Breast epithelium (tissue), 3 donors: ENCODE results near the gene APCS.

Source experiments
- POLR2A ChIP-seq: fragments of 450-650 bp; IDR thresholded peaks from one replicate; pipeline ENCODE4 v1.6.1; 2016; ENCODE audit warnings: antibody characterized with exemption, mild to moderate bottlenecking, moderate library complexity
- TF ChIP-seq, protein P1 (sequence below), 3 donors: fragments of 450-650 bp; IDR thresholded peaks; one replicate each; pipeline ENCODE4 v1.5.1; 2016 to 2017; ENCODE audit warnings: antibody characterized with exemption in 3 of 3, mild to moderate bottlenecking in 3 of 3, moderate library complexity in 3 of 3

GRCh38 chr1:159632922-159633321 is 45.3 kb downstream of the APCS start:
- TF ChIP-seq, protein P1, sequence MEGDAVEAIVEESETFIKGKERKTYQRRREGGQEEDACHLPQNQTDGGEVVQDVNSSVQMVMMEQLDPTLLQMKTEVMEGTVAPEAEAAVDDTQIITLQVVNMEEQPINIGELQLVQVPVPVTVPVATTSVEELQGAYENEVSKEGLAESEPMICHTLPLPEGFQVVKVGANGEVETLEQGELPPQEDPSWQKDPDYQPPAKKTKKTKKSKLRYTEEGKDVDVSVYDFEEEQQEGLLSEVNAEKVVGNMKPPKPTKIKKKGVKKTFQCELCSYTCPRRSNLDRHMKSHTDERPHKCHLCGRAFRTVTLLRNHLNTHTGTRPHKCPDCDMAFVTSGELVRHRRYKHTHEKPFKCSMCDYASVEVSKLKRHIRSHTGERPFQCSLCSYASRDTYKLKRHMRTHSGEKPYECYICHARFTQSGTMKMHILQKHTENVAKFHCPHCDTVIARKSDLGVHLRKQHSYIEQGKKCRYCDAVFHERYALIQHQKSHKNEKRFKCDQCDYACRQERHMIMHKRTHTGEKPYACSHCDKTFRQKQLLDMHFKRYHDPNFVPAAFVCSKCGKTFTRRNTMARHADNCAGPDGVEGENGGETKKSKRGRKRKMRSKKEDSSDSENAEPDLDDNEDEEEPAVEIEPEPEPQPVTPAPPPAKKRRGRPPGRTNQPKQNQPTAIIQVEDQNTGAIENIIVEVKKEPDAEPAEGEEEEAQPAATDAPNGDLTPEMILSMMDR (IDR thresholded peaks at IDR 0.05), result no peak
- no peak for TF ChIP-seq POLR2A
